SK-N-SH (cell line): Measurements from ENCODE around the gene PUSL1. TPM values are rescaled to one million over a fixed set of nuclear protein-coding genes. Genes with fewer than 3 reads are reported as not detected.

Experiments used
- CTCF ChIA-PET: fragments of 300-600, 350-600 bp; formaldehyde crosslinking; extraction: SDS; loops from one replicate; lab custom pipeline; 2021; lab: Yijun Ruan, JAX
- POLR2A ChIA-PET: fragments of 350-600 bp; sonication (Branson Sonifier 250); formaldehyde crosslinking; extraction: SDS; loops from one replicate; lab custom pipeline; 2020; ENCODE audit warnings: antibody characterized with exemption, inconsistent platforms; lab: Yijun Ruan, JAX
- DNase-seq: peaks from one replicate; pipeline ENCODE4 v3.0.0; 2012
- H2AFZ ChIP-seq: fragments of 200-600 bp; sonication (generic); 2 replicates; pipeline ENCODE4 v1.8.1; 2016; ENCODE audit warnings: antibody characterized with exemption, mild to moderate bottlenecking, low read depth
- H3F3A ChIP-seq: fragments of 200-600 bp; sonication (generic); replicated peaks from 2 replicates; pipeline ENCODE3; 2016; ENCODE audit warnings: antibody characterized with exemption, mild to moderate bottlenecking; ENCODE audit not compliant: insufficient read depth
- H3K27ac ChIP-seq, 2 experiments: fragments of 200-500 bp in 1 of 2; fragments of 200-600 bp in 1 of 2; sonication (Bioruptor generic) in 1 of 2; sonication (generic), shearing (Covaris generic) in 1 of 2; 2 replicates each; pipeline versions ENCODE4 v1.5.1 to v1.6.1; 2014 to 2016; ENCODE audit warnings: low read depth in 2 of 2, inconsistent platforms in 1 of 2, low read length in 1 of 2, mild to moderate bottlenecking in 1 of 2, mixed read lengths in 1 of 2
- H3K27me3 ChIP-seq: fragments of 200-600 bp; sonication (generic), shearing (Covaris generic); 2 replicates; pipeline ENCODE4 v1.6.1; 2016; ENCODE audit warnings: mixed run types; ENCODE audit not compliant: insufficient read depth
- H3K36me3 ChIP-seq, 2 experiments: fragments of 200-500 bp in 1 of 2; fragments of 200-600 bp in 1 of 2; sonication (Bioruptor generic) in 1 of 2; sonication (generic) in 1 of 2; replicated peaks in 1 of 2; 2 replicates each; pipeline versions ENCODE3 to v1.5.1; 2014 to 2016; ENCODE audit warnings: low read length in 1 of 2, mild to moderate bottlenecking in 1 of 2; ENCODE audit not compliant: insufficient read depth in 2 of 2, control insufficient read depth in 1 of 2
- H3K4me1 ChIP-seq, 2 experiments: fragments of 200-500 bp in 1 of 2; fragments of 200-600 bp in 1 of 2; sonication (Bioruptor generic) in 1 of 2; sonication (generic), shearing (Covaris generic) in 1 of 2; 2 replicates each; pipeline versions ENCODE4 v1.5.1 to v1.6.1; 2014 to 2016; ENCODE audit warnings: low read depth in 1 of 2, low read length in 1 of 2, mixed run types in 1 of 2; ENCODE audit not compliant: insufficient read depth in 2 of 2, control insufficient read depth in 1 of 2
- H3K4me2 ChIP-seq: fragments of 200-600 bp; sonication (generic), shearing (Covaris generic); 2 replicates; pipeline ENCODE4 v1.6.1; 2017; ENCODE audit warnings: mixed run types
- H3K4me3 ChIP-seq, 2 experiments: fragments of 200-500 bp in 1 of 2; fragments of 200-600 bp in 1 of 2; sonication (Bioruptor generic) in 1 of 2; sonication (generic), shearing (Covaris generic) in 1 of 2; 2 replicates each; pipeline versions ENCODE4 v1.5.1 to v1.8.1; 2014 to 2016; ENCODE audit warnings: low read depth in 2 of 2, inconsistent platforms in 1 of 2, low read length in 1 of 2, mild to moderate bottlenecking in 1 of 2, mixed read lengths in 1 of 2, moderate library complexity in 1 of 2
- H3K79me2 ChIP-seq: fragments of 200-600 bp; sonication (generic); 2 replicates; pipeline ENCODE4 v1.8.1; 2017; ENCODE audit warnings: mild to moderate bottlenecking; ENCODE audit not compliant: insufficient read depth
- H3K9ac ChIP-seq: fragments of 200-600 bp; sonication (generic); 2 replicates; pipeline ENCODE4 v1.6.1; 2017; ENCODE audit warnings: mixed run types
- H3K9me2 ChIP-seq: fragments of 200-600 bp; sonication (generic); 2 replicates; pipeline ENCODE4 v1.6.1; 2017; ENCODE audit warnings: mixed run types
- H3K9me3 ChIP-seq: fragments of 200-600 bp; sonication (generic); 2 replicates; pipeline ENCODE4 v1.6.1; 2017; ENCODE audit warnings: mixed run types, mild to moderate bottlenecking, moderate library complexity
- H4K20me1 ChIP-seq: fragments of 200-600 bp; sonication (generic); 2 replicates; pipeline ENCODE4 v1.6.1; 2017; ENCODE audit warnings: mild to moderate bottlenecking, mixed run types; ENCODE audit not compliant: insufficient read depth
- CHD2 ChIP-seq: fragments of 150-350 bp; IDR thresholded peaks from 2 replicates; pipeline ENCODE4 v1.6.1; 2018; ENCODE audit warnings: low read length; ENCODE audit not compliant: partially characterized antibody
- ELF1 ChIP-seq: IDR thresholded peaks from 2 replicates; pipeline ENCODE4 v1.4.0; 2012
- EP300 ChIP-seq, 2 experiments: IDR thresholded peaks; 2 replicates each; pipeline versions ENCODE4 v1.4.0 to v1.6.1; 2012; ENCODE audit warnings: borderline replicate concordance in 1 of 2, low read depth in 1 of 2, low read length in 1 of 2
- FOSL2 ChIP-seq: IDR thresholded peaks from 2 replicates; pipeline ENCODE4 v1.4.0; 2012; ENCODE audit warnings: low read depth, mild to moderate bottlenecking, moderate library complexity, borderline replicate concordance
- FOXJ3 ChIP-seq: sonication (generic); formaldehyde crosslinking; IDR thresholded peaks from 2 replicates; pipeline ENCODE4 v1.5.1; 2020; ENCODE audit warnings: mild to moderate bottlenecking, missing genetic modification reagents
- GABPA ChIP-seq: IDR thresholded peaks from 2 replicates; pipeline ENCODE4 v1.4.0; 2012; ENCODE audit warnings: low read depth, mild to moderate bottlenecking
- IRF3 ChIP-seq: fragments of 150-350 bp; IDR thresholded peaks from 2 replicates; pipeline ENCODE4 v1.6.1; 2016; ENCODE audit warnings: mild to moderate bottlenecking, low read depth, low read length
- JUND ChIP-seq: IDR thresholded peaks from 2 replicates; pipeline ENCODE4 v1.4.0; 2012
- MAX ChIP-seq: IDR thresholded peaks from 2 replicates; pipeline ENCODE4 v1.4.0; 2012; ENCODE audit warnings: low read depth
- MEF2A ChIP-seq: IDR thresholded peaks from 2 replicates; pipeline ENCODE4 v1.4.0; 2012; ENCODE audit warnings: low read depth, borderline replicate concordance
- MXI1 ChIP-seq: IDR thresholded peaks from 2 replicates; pipeline ENCODE4 v1.6.1; 2012; ENCODE audit warnings: mild to moderate bottlenecking, low read depth, low read length, improper control_type of control experiment
- NRF1 ChIP-seq: IDR thresholded peaks from 2 replicates; pipeline ENCODE4 v1.6.1; 2012; ENCODE audit warnings: low read depth, mild to moderate bottlenecking, low read length
- PBX3 ChIP-seq: IDR thresholded peaks from 2 replicates; pipeline ENCODE4; 2012
- REST ChIP-seq: IDR thresholded peaks from 2 replicates; pipeline ENCODE4 v1.6.1; 2012; ENCODE audit warnings: mild to moderate bottlenecking, low read depth, low read length, moderate library complexity
- RFX5 ChIP-seq: IDR thresholded peaks from 2 replicates; pipeline ENCODE4 v1.6.1; 2012; ENCODE audit warnings: mild to moderate bottlenecking, improper control_type of control experiment, low read length
- RXRA ChIP-seq: IDR thresholded peaks from 2 replicates; pipeline ENCODE4 v1.4.0; 2012; ENCODE audit warnings: low read depth, mild to moderate bottlenecking, borderline replicate concordance
- SMC3 ChIP-seq: IDR thresholded peaks from 2 replicates; pipeline ENCODE4 v1.6.1; 2012; ENCODE audit warnings: low read depth, low read length, improper control_type of control experiment
- TAF1 ChIP-seq: IDR thresholded peaks from 2 replicates; pipeline ENCODE4 v1.6.1; 2012; ENCODE audit warnings: low read depth, mild to moderate bottlenecking, low read length, moderate library complexity, borderline replicate concordance
- TEAD4 ChIP-seq: IDR thresholded peaks from 2 replicates; pipeline ENCODE4 v1.4.0; 2012; ENCODE audit warnings: mild to moderate bottlenecking, borderline replicate concordance; ENCODE audit not compliant: insufficient read depth
- USF1 ChIP-seq: IDR thresholded peaks from 2 replicates; pipeline ENCODE4 v1.4.0; 2012; ENCODE audit warnings: low read depth, borderline replicate concordance
- WGBS: methylation state at CpG from one replicate; pipeline ENCODE4 v1.1.6; 2017; ENCODE audit warnings: low lambda C conversion rate; 5-methylcytosine and 5-hydroxymethylcytosine counted together
- polyA plus RNA-seq, 3 experiments: library from polyadenylated mRNA; depleted of rRNA; stranded (reverse); fragments of >200 nt; gene quantifications; 2 replicates each; pipeline ENCODE4 v1.2.3, GENCODE V29; 2012

PUSL1 gene
- polyA plus RNA-seq, 1 of the 3 experiments (the other 2 are of a cell fraction): 19.0 TPM

GRCh38 chr1:1341549-1342021 is 33.2 kb downstream of the PUSL1 start (continued):
- TF ChIP-seq USF1 (no peak), RXRA (no peak), REST (no peak), ELF1 (no peak)

- H3K9me2 ChIP-seq: no peaks in the 10 kb centered on the region
- CTCF ChIA-PET: interaction anchor here (1.0 to 4.8 kb wide), 2 partner anchors 10 to 30 kb away, joined by 3 to 34 read pairs; partner anchors contain the start of gene TAS1R3
- H3K79me2 ChIP-seq: peaks cover 30% of the 10 kb centered on the region
- TF ChIP-seq RFX5: no peak
- TF ChIP-seq IRF3: no peak
- no peak for TF ChIP-seq TAF1
- no peak for TF ChIP-seq CHD2
- no peak for TF ChIP-seq RXRA
- no peak for TF ChIP-seq MXI1
- no peak for TF ChIP-seq FOXJ3 (CRISPR knock-in tag)
- no peak for TF ChIP-seq JUND
- TF ChIP-seq NRF1: no peak
- TF ChIP-seq TEAD4: no peak
- TF ChIP-seq FOSL2: no peak
- no peak for TF ChIP-seq REST
- no peak for TF ChIP-seq MEF2A
- TF ChIP-seq EP300 (IDR thresholded peaks at IDR 0.05; ENCODE audit: borderline replicate concordance in 1 of 2, low read depth in 1 of 2, low read length in 1 of 2): no peak
- no peak for TF ChIP-seq SMC3
- TF ChIP-seq PBX3: no peak
- TF ChIP-seq GABPA: no peak
- no peak for TF ChIP-seq MAX
Observed at GRCh38 chr1:1342061-1342562, 33.7 kb downstream of the PUSL1 start.

More at GRCh38 chr1:1342061-1342562, 33.7 kb downstream of the PUSL1 start:
- POLR2A ChIA-PET: no interaction called here
- Histone ChIP-seq H3K9me3 (no peaks in the 10 kb centered on the region), H3K4me1 (peaks cover 0 to 6% of the 10 kb centered on the region in 2 experiments; a peak in 1 of 4 replicates), H3K27me3 (no peaks in the 10 kb centered on the region), H4K20me1 (peaks cover 40% of the 10 kb centered on the region), H3F3A (no peaks in the 10 kb centered on the region), H3K36me3 (peaks cover 0 to 15% of the 10 kb centered on the region in 2 experiments), H3K4me3 (no peak overlapping the region), H3K4me2 (no peak overlapping the region), H2AFZ (no peak overlapping the region), H3K27ac (no peak overlapping the region), H3K9ac (no peak overlapping the region)
- WGBS: 93% methylated on average over 7 of the region's 28 CpGs
- DNase-seq: no peak
